ENCODE data around the gene CLOCK.

GRCh38 chr4:55545151-55545550, 1.6 kb downstream of the CLOCK start:
- TF ChIP-seq CTCF (conservative IDR thresholded peaks at IDR 0.05), result no peak
- TF ChIP-seq EZH2 (IDR thresholded peaks at IDR 0.05; ENCODE audit: low read depth), result no peak
